GM18507 (cell line): Measurements from ENCODE around the gene PSMF1.

Experiments used
- DNase-seq: peaks from one replicate; pipeline ENCODE4 v3.0.0; 2011; ENCODE audit warnings: low read depth; ENCODE audit not compliant: insufficient read length; ENCODE audit errors: extremely low spot score
- FAIRE-seq: peaks from 2 replicates; lab custom pipeline; 2011; peaks lifted over from hg19 to GRCh38; lab: Jason Lieb, UNC

Gene PSMF1

DNA sequence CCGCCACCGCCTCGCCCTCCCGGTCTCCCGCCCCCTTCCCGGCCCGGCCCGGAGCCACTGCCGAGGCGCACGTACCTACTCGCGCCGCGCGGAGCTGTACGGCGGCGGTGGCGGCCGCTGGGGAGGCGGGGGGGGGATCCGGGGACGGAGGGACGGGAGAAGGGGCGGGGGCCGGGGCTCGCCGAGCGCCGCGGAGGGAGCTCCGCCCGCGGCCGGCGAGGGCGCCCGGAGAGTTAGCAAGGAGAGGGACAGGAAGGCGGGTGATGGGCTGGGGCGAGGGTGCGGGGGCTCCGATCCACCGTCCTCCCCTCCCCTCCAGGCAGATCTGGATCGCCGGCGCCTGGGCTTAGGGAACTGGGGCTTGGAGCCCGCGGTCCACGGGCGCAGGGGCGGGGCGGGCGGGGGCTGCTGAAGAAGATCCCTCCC, 66.9 kb downstream of the PSMF1 start:
- DNase-seq (no peak), FAIRE-seq (no peak)

DNA sequence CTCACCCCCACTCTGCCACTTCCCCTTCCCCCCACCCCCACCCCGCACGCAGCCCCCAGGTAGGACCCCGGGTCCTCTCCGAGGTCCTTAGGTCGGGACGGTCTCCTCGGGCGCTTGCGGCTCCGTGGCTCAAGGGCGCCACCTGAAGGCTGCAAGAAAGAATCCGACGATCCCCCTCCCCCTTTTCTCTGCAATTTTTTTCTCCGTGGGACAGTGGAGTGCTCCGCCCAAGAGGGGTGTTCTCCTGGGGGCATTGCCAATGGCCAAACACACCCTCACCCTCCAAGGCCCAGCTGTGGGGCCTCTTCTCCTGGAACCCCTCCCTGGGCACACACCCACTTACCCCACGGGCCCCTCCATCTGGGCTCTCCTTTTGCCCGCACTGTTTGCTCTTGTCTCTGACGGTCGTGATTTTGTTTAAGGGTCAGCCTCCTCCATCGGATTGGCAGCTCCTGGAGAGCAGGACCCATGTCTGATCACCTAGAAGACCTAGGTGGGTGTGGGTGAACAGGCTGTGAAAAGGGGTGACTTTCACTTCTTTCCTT, 67.5 kb downstream of the PSMF1 start:
- DNase-seq (no peak), FAIRE-seq (no peak)

DNA sequence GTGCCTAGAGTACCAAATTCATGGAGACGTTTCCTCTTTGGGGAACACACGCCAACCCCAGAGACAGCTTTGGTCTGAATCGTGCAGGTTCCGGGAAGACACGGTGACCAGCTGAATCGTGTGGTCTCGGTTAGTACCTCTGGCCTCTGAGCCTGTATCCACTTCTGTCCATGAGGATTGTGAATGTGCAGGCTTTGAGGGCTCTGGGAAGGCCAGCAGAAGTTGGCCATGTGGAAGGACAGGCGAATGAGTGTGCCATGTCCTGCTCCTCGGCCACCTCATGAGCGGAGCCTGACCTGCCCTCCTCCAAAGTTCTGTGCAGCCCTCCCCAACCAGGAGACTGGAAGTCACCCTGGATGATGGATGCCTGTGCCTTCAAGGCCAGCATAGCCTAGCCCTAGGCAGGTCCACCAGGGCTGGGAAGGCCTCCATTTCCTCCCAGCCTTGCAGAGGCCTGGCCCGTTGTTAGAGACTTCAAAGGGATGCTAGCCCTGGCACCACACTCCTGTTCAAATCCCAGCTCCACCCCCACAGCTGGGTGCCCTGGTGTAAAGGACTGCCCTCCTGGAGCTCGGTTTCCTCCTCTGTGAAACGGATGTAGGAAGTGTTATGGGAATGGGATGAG, 68.1 kb downstream of the PSMF1 start:
- FAIRE-seq = no peak
- DNase-seq = no peak

DNA sequence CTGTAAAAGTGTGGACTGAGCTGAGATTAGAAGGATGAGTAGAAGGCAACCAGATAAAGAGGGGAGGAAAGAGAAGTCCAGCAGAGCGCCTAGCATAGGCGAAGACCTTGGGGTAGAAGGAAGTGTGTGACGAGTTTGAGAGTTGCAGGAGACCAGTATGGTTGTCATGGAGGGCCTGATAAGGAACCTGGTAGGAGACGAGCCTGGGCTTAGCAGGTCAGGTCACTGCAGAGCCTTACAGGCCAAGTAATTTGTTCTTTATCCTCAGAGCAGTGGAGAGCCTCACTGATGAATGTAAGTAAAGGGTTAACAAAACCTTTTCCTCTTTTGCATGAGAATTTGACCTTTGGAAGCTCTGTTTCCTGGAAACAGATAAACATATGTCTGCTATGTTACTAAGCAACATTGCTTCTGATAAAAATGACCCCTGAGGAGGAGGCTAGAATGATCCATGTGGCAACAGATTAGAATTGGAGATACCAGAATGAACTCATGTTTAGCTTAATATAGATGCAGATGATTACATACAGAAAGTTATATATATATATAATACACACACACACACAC, 69.3 kb downstream of the PSMF1 start:
- DNase-seq (no peak), FAIRE-seq (no peak)

DNA sequence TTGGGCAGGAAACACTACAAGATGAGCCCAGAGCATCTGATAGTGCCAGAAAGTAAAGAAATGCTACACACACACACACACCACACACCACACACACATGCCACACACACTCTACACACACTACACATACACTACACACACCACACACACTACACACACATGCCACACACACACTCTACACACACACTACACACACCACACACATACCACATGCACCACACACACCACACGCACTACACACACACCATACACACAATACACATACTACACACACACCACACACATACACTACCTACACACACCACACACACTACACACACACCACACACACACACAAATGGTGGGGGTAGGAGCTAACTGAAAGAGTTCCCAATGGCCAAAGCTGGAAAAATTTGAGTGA, 69.9 kb downstream of the PSMF1 start:
- no peak for FAIRE-seq
- no peak for DNase-seq

DNA sequence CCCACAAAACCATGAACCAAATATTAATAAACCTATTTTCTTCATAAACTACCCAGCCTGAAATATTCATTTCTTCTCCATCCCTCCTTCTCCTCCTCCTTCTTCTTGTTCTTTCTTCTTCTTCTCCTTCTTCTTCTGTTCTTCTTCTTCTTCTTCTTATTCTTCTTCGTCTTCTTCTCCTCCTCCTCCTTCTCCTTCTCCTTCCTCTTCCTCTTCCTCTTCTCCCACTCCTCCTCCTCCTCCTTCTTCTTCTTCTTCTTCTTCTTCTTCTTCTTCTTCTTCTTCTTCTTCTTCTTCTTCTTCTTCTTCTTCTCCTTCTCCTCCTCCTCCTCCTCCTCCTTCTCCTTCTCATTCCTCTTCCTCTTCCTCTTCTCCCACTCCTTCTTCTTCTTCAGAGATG, 71.4 kb downstream of the PSMF1 start:
- no peak for FAIRE-seq
- DNase-seq = no peak

DNA sequence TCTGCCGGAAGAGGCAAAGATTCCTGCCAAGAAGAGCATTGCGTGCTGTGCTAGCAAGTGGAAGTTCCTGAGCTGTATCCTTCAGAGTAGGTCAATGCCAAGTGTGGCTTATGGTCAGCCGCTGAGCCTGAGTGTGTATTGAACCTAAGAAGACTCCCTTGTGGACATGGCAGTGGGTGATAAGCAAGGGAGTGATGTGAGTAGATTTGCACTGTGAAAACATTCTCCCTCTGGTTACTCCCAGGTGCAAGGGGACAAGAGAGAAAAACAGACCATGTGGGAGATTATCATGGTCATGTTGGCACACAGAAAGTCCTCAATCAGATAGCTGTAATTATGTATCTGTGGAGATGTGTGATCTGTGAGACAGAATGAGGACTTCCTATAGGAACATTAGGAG, 72.4 kb downstream of the PSMF1 start:
- FAIRE-seq (no peak), DNase-seq (no peak)

DNA sequence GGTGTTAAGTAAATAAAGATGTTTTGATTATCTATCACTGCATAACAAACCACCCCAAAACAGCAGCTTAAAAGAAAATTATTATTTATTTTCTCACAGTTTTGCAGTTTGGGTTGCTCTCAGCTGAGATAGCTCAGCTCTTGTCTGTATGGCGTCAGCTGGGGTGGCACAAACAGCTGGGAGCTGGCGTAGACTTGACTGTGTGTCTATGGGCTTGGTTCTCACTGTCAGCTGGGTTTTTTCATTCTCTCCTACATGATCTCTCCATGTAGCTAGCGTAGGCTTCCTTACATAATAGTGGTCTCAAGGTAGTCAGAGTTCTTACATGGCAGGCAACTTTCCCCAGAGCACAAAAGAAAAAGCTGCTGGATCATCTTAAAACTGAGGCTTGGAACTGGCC, 72.9 kb downstream of the PSMF1 start:
- no peak for DNase-seq
- FAIRE-seq = no peak

DNA sequence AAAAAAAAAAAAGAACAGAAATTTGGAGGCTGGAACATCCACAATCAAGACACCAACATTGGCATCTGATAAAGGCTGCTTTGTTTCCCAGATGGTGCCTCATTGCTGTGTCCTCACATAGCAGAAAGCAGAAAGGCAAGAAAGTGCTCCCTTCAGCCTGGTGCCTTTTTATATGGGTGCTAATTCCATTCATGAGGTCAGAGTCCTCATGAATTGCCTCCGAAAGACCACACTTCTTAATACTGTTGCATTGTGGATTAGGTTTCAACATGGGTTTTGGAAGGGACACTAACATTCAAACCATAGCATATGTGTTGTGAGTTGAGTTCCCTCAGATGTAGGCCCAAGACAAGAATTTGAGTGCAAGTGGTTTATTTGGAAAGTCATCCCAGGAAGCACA, 76.8 kb downstream of the PSMF1 start:
- DNase-seq = no peak
- no peak for FAIRE-seq

DNA sequence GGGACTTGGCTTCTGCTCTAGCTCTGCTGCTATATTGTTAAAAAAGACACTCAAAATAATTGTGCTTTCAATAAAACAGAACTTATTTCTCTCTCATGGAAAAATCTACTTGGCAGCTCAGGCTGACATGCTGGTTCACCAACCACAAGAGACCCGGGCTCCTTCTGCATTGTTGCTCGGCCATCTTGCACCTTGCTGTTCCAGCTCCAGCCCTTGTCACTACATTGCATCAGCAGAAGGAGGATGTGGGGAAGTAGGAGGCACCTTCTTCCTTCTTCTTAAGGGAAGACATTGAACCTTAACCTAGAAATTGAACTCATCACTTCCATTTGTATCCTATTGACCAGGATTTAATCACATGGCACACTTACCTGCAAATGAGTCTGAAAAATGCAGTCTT, 78.2 kb downstream of the PSMF1 start:
- FAIRE-seq = no peak
- no peak for DNase-seq

DNA sequence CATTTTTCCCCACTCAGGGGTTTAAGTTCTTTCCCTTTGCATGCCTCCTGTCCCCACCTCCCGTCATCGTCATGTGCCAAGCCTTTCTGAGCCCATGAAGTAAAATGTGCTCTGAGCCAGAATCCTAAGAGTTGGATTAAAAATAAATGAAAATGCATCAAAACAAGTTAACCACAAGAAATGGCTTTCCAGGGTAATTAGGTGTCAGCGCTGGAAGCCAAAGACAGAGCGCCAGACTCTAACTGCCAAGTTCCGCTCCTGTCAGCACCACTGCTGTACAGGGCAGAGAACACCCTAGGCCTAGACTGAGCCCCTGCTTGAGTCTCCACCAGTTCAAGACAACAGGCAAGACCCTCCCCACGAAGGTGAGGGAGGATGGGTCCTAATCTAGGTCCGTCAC, 79.4 kb downstream of the PSMF1 start:
- no peak for DNase-seq
- no peak for FAIRE-seq

DNA sequence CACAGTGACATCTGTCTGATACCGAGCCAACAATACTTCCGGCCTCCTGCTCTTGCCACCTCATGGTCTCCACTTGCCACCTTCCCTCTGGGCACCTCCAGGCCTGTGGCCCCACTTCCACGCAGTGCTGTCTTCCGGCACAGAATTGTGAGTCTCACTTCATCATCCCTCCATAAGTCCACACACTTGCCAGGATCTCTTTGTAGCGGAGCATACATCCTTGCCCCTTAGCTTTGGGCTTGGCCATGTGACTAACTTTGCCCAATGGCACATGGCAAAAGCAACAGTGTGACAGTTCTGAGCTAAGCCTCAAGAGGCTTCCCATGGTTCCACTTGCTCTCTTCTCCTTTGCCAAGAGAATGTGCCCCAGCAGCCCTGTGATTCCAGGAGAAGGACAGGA, 80.3 kb downstream of the PSMF1 start:
- DNase-seq = no peak
- no peak for FAIRE-seq

DNA sequence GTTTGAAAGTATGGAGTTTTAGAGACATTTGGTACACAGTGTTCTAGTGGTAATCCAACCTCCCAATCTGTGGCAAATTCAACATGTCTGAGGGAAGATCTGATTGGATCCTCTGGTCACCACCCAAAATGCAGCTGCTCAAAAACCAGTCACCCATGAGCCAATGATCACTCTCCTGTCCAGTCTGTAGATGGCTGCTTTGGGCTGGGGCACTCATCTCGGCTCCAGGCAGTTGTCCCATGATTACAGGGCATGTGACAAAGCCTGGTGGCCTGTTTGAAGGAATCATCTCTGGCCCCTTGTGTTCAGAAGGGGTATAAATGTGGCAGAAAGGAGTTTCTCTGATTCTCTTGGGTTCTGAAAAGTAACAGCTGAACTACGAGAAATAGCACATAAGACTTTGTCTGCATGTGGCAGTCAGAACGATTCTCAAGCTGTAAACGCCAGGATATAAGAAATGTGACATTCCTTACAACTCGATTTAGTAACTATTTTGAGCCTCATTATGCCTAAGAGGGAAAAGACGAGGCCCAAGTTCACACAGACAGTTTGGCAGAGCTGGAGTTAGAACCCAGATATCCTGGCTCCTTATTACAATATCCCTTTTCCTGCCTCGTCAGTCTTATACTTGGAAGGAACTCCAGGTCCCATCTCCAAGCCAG, 80.9 kb downstream of the PSMF1 start:
- DNase-seq (no peak), FAIRE-seq (no peak)

DNA sequence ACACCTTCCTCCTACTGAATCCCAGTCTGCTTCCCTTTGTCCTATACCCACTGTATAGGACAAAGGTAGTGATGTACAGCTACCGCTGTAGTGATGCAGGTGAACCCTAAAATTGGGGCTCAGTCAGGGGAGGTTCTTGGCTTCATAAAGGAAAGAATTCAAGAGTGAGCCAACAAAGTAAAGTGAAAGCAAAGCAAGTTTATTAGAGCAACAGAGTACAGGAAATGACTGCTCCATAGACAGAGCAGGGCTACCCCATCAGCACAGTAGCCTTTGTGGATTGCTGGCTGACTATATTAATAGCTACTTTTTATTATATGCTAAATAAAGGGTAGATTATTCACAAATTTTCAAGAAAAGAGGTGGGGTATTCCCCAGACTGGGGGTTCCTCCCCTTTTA, 81.6 kb downstream of the PSMF1 start:
- no peak for FAIRE-seq
- DNase-seq = no peak

DNA sequence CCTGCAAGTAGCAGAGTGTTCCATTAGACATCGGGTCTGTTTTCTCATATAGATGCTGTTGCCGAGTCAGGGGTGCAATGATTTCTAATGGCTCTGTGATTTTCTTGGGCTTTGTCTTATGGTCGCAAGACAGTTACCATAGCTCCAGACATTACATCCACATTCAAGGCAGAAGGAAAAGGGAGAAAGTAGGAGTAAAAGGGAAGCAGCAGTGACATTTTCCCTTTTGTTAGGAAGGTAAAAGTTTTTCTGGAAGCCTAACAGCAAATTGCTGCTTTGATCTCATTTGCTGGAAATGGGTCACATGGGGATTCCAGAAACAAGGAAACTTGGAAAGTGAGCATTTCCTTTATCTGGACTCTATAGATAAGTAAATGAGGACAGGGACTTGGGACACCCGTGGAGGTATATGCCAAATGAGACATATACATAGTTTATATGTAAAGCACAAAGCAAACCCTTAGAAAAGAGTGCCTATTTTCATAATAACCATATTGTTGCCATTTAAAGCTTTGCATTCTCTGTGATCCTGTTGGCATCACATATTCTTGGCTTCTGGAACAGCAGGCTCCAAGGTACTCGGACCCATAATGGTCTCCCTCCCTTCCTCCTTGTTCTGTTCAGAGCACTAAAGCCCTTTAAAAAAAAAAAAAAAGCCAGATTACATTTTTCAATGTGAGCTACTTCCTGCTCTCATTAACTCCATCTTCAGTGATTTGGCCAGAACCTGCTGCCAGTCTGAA, 84.5 kb downstream of the PSMF1 start, which contains the start of gene C20orf202:
C20orf202 (plus strand) TSS at position 693 of the 743 bp plus-strand sequence. CDS start 132 bp downstream, outside the sequence.
- no peak for DNase-seq
- no peak for FAIRE-seq

DNA sequence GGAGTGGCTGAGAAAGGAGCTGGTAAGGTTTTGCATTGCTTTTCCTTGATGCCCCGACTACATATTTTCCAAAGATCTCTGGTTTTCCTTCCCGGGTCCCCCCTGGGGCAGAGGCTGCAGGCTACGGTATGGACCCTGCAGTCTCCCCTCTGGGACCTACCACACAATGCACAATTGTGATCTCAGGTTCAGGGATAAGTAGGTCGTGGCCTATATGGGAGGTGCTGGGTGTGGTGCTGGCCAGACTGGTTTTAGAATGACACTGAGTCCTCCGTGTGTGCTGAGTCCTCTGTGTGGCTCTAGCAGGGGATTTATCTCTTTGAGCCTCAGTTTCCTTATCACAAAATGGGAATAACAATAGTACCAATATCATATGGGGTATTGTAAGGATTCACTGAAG, 85.2 kb downstream of the PSMF1 start:
- DNase-seq (no peak), FAIRE-seq (no peak)

DNA sequence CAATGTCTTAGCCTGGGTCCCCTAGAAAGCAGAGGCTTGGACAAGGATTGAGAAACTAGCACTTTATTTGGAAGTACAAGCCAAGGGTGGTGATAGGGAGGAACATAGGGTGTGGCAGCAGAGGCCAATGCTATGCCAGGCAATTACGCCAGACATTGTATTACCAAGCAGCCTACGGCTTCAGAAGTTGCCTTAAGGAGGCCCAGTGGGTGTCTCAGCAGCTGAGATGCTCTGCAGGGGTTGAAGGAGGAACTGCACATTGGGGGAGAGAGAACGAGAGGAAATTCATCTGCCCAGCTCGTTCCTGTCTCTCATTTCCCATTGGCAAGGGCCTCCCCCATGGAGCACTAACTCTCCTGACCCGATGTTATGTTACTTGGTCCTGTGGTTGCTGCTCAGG, 85.7 kb downstream of the PSMF1 start:
- FAIRE-seq = no peak
- DNase-seq = no peak

DNA sequence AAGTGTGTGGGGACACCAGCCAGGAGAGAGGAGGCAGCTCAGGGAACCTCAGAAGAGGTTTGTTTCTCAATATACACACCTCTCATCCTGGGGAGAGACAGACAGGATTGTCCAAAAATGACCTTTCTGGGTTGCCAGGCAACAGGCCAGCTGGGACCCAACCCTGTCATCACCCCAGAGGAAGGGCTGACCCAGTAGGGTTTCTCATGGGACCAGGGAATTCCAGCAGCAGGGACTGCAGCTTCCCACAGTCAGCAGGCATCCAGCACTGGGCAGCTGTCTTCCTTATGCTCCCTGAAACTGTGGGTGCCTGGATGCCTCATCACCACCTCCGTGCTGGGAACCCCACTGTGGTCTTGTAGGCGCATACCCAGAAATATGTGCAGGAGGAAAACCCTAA, 86.2 kb downstream of the PSMF1 start:
- FAIRE-seq (no peak), DNase-seq (no peak)

DNA sequence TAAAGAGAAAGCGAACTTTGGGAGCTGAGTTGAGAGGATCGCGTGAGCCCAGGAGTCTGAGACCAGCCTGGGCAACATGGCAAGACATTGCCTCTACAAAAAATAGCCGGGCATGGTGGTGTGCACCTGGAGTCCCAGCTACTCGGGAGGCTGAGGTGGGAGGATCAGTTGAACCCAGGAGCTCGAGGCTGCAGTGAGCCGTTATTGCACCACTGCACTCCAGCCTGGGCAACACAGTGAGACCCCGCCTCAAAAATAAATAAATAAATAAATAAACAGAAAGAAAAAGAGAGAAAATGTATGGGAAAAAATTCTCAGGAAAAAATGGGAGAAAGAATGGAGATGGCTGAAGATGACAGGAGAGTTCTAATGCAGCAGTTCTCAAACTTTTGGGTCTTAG, 87.4 kb downstream of the PSMF1 start:
- no peak for FAIRE-seq
- no peak for DNase-seq

DNA sequence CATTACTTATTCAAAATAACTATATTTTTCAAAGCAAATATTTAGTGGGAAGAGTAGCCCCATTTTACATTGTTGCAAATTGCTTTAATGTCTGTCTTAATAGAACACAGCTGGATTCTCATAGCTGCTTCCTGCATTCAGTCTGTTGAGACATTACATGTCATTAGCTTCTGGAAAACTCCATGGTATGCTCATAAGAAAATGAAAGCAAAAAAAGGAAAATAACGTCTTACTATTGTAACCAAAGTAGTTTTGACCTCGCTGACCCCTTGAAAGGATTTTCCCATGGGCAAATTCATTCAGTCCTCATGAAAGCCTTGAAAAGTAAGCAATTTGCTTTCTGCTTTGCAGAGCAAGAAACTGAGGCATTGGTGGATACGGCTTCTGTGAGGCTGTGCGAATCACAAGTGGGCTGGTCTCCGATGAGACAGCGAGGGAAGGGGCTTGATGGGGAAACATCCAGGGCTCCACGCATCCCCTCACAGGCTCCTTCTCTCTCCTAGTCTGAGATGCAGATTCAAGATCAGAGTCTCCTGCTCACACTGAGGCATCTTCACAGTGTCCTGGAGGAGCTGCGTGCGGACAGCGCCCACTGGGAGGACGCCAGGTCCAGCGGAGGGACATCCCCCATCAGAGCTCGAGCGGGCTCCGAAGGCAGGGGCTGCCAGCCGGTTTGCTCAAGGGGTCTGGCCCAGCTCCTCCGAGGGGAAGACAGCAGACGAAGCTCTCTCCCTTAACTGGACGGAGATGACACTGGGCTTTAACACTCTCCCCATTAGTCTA, 88.2 kb downstream of the PSMF1 start:
- FAIRE-seq = no peak

More for the DNA sequence above, 88.2 kb downstream of the PSMF1 start:
- DNase-seq = no peak
